ENCODE results near the gene DUSP12. TPM values are rescaled to one million over a fixed set of nuclear protein-coding genes. Genes with fewer than 3 reads are reported as not detected.

The DUSP12 gene
- total and polyA plus RNA-seq, 9 of the 15 experiments (the other 6 are each of a cell fraction or from before 2014, with no cell fraction given) = 10.4 to 81.4 (median 43.6) TPM

- TF ChIP-seq CUX1 (CRISPR knock-in tag; IDR thresholded peaks at IDR 0.05) (no peak), CHD4 (IDR thresholded peaks at IDR 0.05; ENCODE audit: insufficient read depth, insufficient replicate concordance, low read depth, low read length, poor library complexity, severe bottlenecking) (no peak), HNRNPUL1 (IDR thresholded peaks at IDR 0.05; ENCODE audit: low read length) (no peak), ZMIZ1 (IDR thresholded peaks at IDR 0.05; ENCODE audit: low read depth in 2 of 2, low read length in 2 of 2) (no peak), ZNF551 (CRISPR knock-in tag; IDR thresholded peaks at IDR 0.05) (no peak), CBX1 (IDR thresholded peaks at IDR 0.05; ENCODE audit: low read depth) (no peak), POLR2A (conservative IDR thresholded peaks at IDR 0.05) (0 out of 2 replicates have a peak, but pooled peaks have one; percentile 45), TOE1 (IDR thresholded peaks at IDR 0.05; ENCODE audit: borderline replicate concordance) (peak; percentile 68), TOE1 (CRISPR knock-in tag; IDR thresholded peaks at IDR 0.05; ENCODE audit: borderline replicate concordance, low read depth) (no peak), CBFA2T3 (IDR thresholded peaks at IDR 0.05) (peak; percentile 73), RAD21 (CRISPR knock-in tag; conservative IDR thresholded peaks at IDR 0.05 in 1 of 2, IDR thresholded peaks at IDR 0.05 in 1 of 2) (peak in 1 of 2 experiments; percentile 39; a peak in 2 of 4 replicates), DACH1 (IDR thresholded peaks at IDR 0.05; ENCODE audit: partially characterized antibody) (no peak), PML (IDR thresholded peaks at IDR 0.05; ENCODE audit: low read length) (no peak), PRMT5 (CRISPR knock-in tag; IDR thresholded peaks at IDR 0.05) (no peak), STAG1 (CRISPR knock-in tag; IDR thresholded peaks at IDR 0.05; ENCODE audit: borderline replicate concordance) (no peak)
- TF ChIP-seq, protein P1, sequence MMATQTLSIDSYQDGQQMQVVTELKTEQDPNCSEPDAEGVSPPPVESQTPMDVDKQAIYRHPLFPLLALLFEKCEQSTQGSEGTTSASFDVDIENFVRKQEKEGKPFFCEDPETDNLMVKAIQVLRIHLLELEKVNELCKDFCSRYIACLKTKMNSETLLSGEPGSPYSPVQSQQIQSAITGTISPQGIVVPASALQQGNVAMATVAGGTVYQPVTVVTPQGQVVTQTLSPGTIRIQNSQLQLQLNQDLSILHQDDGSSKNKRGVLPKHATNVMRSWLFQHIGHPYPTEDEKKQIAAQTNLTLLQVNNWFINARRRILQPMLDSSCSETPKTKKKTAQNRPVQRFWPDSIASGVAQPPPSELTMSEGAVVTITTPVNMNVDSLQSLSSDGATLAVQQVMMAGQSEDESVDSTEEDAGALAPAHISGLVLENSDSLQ (IDR thresholded peaks at IDR 0.05) = peak; percentile 77
- TF ChIP-seq, protein P2, sequence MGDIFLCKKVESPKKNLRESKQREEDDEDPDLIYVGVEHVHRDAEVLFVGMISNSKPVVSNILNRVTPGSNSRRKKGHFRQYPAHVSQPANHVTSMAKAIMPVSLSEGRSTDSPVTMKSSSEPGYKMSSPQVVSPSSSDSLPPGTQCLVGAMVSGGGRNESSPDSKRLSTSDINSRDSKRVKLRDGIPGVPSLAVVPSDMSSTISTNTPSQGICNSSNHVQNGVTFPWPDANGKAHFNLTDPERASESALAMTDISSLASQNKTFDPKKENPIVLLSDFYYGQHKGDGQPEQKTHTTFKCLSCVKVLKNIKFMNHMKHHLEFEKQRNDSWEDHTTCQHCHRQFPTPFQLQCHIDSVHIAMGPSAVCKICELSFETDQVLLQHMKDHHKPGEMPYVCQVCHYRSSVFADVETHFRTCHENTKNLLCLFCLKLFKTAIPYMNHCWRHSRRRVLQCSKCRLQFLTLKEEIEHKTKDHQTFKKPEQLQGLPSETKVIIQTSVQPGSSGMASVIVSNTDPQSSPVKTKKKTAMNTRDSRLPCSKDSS (IDR thresholded peaks at IDR 0.05; ENCODE audit: low read depth, partially characterized antibody) = no peak
Observed at GRCh38 chr1:161721738-161722343, 27.7 kb upstream of the DUSP12 start (continued).
